ENCODE data around the gene SLC14A1. TPM values are rescaled to one million over a fixed set of nuclear protein-coding genes. Genes with fewer than 3 reads are reported as not detected.

The SLC14A1 gene
- total and polyA plus RNA-seq, 2 of the 4 experiments (the other 2 are of a cell fraction), result 20.5 to 31.9 TPM

- H3K27me3 ChIP-seq (ENCODE audit: control insufficient read depth, insufficient read depth, low read length), result no peaks in the 10 kb centered on the region
- TF ChIP-seq MAFK (IDR thresholded peaks at IDR 0.05; ENCODE audit: low read depth, low read length) (no peak), MXI1 (IDR thresholded peaks at IDR 0.05; ENCODE audit: borderline replicate concordance, low read depth, low read length) (no peak), BHLHE40 (IDR thresholded peaks at IDR 0.05; ENCODE audit: low read depth, low read length) (no peak), RFX5 (IDR thresholded peaks at IDR 0.05; ENCODE audit: low read depth, low read length) (no peak), MAZ (IDR thresholded peaks at IDR 0.05; ENCODE audit: borderline replicate concordance, low read depth, low read length) (no peak), RAD21 (IDR thresholded peaks at IDR 0.05; ENCODE audit: low read length) (no peak), NFE2L2 (IDR thresholded peaks at IDR 0.05; ENCODE audit: low read depth, low read length) (no peak), POLR2A (IDR thresholded peaks at IDR 0.05; ENCODE audit: low read depth, low read length) (no peak), CHD1 (IDR thresholded peaks at IDR 0.05; ENCODE audit: low read depth, low read length) (no peak), SMC3 (IDR thresholded peaks at IDR 0.05; ENCODE audit: low read depth, low read length) (no peak), FOS (IDR thresholded peaks at IDR 0.05; ENCODE audit: low read depth, low read length) (no peak), CEBPB (IDR thresholded peaks at IDR 0.05; ENCODE audit: low read depth, low read length) (no peak), RCOR1 (IDR thresholded peaks at IDR 0.05; ENCODE audit: insufficient replicate concordance, low read length) (no peak), CTCF (conservative IDR thresholded peaks at IDR 0.05; ENCODE audit: low read depth, low read length) (no peak)
- TF ChIP-seq, protein P1, sequence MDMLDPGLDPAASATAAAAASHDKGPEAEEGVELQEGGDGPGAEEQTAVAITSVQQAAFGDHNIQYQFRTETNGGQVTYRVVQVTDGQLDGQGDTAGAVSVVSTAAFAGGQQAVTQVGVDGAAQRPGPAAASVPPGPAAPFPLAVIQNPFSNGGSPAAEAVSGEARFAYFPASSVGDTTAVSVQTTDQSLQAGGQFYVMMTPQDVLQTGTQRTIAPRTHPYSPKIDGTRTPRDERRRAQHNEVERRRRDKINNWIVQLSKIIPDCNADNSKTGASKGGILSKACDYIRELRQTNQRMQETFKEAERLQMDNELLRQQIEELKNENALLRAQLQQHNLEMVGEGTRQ (IDR thresholded peaks at IDR 0.05; ENCODE audit: low read depth, low read length), result no peak
- TF ChIP-seq, protein P2, sequence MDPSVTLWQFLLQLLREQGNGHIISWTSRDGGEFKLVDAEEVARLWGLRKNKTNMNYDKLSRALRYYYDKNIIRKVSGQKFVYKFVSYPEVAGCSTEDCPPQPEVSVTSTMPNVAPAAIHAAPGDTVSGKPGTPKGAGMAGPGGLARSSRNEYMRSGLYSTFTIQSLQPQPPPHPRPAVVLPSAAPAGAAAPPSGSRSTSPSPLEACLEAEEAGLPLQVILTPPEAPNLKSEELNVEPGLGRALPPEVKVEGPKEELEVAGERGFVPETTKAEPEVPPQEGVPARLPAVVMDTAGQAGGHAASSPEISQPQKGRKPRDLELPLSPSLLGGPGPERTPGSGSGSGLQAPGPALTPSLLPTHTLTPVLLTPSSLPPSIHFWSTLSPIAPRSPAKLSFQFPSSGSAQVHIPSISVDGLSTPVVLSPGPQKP (IDR thresholded peaks at IDR 0.05; ENCODE audit: borderline replicate concordance, low read depth, low read length), result no peak
- H2BK15ac ChIP-seq (ENCODE audit: low read depth, low read length), result peak overlapping the region; percentile 98; the same call in 2 of the 3 replicates
- H2BK20ac ChIP-seq (ENCODE audit: low read depth, low read length), result peak overlapping the region; percentile 93
- no TSS peak for BruUV-seq (replicated peaks)
- intact Hi-C loops (cut with micrococcal nuclease) (no loop called here), dilution Hi-C loops (cut with HindIII; ENCODE audit: low sequenced_read_pairs, unreplicated experiment) (no loop called here), in situ Hi-C loops (cut with MboI; ENCODE audit: low sequenced_read_pairs) (no loop called here)
- peak overlapping the region; percentile 95 for H2BK120ac ChIP-seq (ENCODE audit: low read depth, low read length)
- peak overlapping the region; percentile 69 for H2AFZ ChIP-seq (replicated peaks; ENCODE audit: low read length, poor library complexity)
- peak overlapping the region; percentile 62 for H3K27ac ChIP-seq (ENCODE audit: insufficient read depth, low read length)
- no peak overlapping the region for H3K4me3 ChIP-seq (ENCODE audit: insufficient read depth, low read depth, low read length)
- peaks cover 17% of the 10 kb centered on the region for H3K4me1 ChIP-seq (ENCODE audit: control insufficient read depth, insufficient read depth, low read length)
- peak; percentile 74 for DNase-seq
- no peak overlapping the region for H3K9ac ChIP-seq (ENCODE audit: low read depth, low read length)
- H3K56ac ChIP-seq (ENCODE audit: extremely low read depth, insufficient read depth, low read length), result peak overlapping the region; percentile 27; the same call in 1 of the 2 replicates
- H2BK5ac ChIP-seq (ENCODE audit: low read depth, low read length, poor library complexity, severe bottlenecking), result peak overlapping the region; percentile 95
- ATAC-seq (ENCODE audit: low read depth), result peak; percentile 28
- H3K18ac ChIP-seq (ENCODE audit: low read depth, low read length), result peak overlapping the region; percentile 83; the same call in 1 of the 2 replicates
- peak overlapping the region; percentile 32 for H4K5ac ChIP-seq (ENCODE audit: low read depth, low read length)
- H2AK9ac ChIP-seq (replicated peaks; ENCODE audit: low read depth, low read length, poor library complexity), result no peak overlapping the region
- H4K91ac ChIP-seq (ENCODE audit: insufficient read depth, low read depth, low read length), result peak overlapping the region; percentile 82
- H4K20me1 ChIP-seq (ENCODE audit: insufficient read depth, low read length), result no peaks in the 10 kb centered on the region
- H3K36me3 ChIP-seq (ENCODE audit: control insufficient read depth, insufficient read depth, low read length), result no peaks in the 10 kb centered on the region
- H3K23ac ChIP-seq (ENCODE audit: low read depth, low read length), result peak overlapping the region; percentile 65
- H3K79me1 ChIP-seq (ENCODE audit: low read depth in 1 of 2, low read length in 2 of 2), result peaks cover 0 to 7% of the 10 kb centered on the region in 2 experiments; a peak in 1 of 4 replicates
- no peaks in the 10 kb centered on the region for H3K9me3 ChIP-seq (ENCODE audit: control insufficient read depth, insufficient read depth, low read length)
- H3K9me1 ChIP-seq (ENCODE audit: insufficient read depth, low read length), result peaks cover 15% of the 10 kb centered on the region
- H3K14ac ChIP-seq (replicated peaks; ENCODE audit: low read depth, low read length), result peak overlapping the region; percentile 88
- peak overlapping the region; percentile 92 for H3K4ac ChIP-seq (ENCODE audit: low read depth, low read length)
- H2AK5ac ChIP-seq (ENCODE audit: low read depth, low read length), result peak overlapping the region; percentile 96
- peak overlapping the region; percentile 81 to 97; a peak in 3 of 4 replicates for H4K8ac ChIP-seq (ENCODE audit: low read depth in 2 of 2, low read length in 2 of 2)
- H3K4me2 ChIP-seq (ENCODE audit: low read depth, low read length), result no peak overlapping the region
- CTCF ChIA-PET, result no interaction called here
- POLR2A ChIA-PET (ENCODE audit: unreplicated experiment), result no interaction called here
These were observed 50.1 kb downstream of the SLC14A1 start for GRCh38 chr18:45774065-45774521.
